Measurements from ENCODE around the gene CIAO3.
A peak's percentile ranks its signal among the peaks of the same experiment; 100 is the strongest.

The CIAO3 gene

GRCh38 chr16:687499-687898 is 53.3 kb downstream of the CIAO3 start:
- DNase-seq: no peak

DNA sequence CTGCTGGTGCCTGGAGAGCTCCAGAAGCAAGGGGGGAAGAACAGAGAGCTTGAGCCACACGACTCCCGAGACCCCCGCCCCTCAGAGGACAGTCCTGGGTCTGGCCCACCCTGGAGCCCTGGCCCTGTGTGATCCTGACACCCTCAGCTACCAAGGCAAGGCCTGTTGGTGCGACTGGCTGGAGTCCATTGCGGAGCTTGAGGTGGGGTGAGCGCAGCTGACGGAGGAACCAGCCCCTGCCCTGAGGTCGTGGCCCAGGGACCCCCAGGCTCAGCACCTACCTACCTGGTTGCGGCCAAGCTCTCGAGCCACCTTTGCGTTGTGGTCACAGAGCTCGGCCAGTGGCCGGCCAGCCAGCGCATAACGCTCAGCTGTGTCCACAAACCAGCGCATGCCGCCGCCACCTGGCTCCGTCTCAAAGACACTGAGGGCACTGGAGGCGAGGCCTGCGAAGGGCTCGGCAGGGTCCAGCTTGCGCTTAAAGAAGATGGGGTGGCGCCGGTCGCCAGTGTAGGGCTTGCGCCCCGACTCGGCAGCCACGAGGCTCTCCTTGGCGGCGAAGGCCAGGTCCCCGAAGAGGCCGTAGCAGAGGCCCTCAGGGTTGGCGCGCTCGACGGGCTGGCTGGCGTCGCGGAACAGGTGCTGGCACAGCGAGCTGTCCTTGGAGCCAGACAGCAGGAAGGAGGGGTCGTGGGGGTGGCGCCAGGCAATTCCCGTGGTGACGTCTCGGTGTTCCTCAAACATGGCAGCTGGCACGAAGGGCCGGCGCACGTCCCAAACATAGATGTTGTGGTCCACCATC is 54.1 kb downstream of the CIAO3 start:
- DNase-seq: no peak

DNA sequence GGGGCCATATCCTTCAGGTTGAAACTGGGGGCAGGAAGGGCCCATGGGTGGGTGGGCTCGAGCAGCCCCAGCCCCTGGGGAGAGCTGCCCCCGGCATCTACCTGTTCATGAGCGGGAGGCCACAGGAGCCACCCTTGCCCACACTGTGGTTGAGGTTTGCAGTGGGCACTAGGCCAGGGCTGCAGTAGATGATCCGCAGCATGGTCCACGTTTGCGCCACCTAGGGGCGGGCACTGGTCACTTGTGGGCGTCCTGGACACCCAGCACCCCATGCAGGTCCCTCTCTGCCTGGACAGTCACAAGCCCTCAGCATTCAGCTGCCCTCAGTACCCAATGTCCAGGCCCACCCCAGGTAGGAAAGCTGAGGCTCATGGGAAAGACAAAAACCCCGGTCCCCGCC is 54.8 kb downstream of the CIAO3 start:
- no peak for DNase-seq

DNA sequence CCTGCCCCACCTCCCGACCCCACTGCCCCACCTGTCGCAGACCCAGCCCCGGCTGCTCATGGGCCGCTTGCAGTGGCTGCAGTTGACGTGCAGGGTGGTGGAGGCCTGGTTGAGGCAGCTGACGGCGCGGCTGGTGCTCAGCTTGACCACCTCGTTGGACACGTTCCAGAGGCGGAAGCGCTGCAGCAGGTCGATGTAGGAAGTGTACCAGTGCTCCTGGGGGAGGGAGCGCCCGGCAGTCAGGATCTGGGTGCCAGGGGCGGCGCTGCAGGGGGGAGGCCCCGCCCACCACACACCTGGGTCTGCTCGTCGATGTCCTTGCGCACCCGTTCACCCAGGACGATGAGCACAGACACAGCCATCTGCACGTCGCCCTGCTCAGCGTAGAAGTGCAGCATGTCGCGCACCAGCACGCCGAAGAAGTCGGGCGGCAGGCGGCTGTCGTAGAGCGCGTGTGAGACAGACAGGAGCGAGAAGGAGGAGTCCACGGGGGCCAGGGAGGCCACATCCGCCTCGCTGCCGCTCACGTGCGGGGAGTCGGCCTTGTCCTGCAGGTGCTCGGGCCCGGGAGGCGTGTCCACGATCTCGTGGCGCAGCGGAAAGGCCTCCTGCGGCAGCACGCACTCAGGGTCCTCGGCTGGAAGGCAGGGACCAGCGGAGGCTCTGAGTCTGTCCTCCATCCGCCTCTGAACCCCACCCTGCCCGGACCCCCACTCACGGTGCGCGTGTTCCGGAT is 55.7 kb downstream of the CIAO3 start:
- DNase-seq: no peak

DNA sequence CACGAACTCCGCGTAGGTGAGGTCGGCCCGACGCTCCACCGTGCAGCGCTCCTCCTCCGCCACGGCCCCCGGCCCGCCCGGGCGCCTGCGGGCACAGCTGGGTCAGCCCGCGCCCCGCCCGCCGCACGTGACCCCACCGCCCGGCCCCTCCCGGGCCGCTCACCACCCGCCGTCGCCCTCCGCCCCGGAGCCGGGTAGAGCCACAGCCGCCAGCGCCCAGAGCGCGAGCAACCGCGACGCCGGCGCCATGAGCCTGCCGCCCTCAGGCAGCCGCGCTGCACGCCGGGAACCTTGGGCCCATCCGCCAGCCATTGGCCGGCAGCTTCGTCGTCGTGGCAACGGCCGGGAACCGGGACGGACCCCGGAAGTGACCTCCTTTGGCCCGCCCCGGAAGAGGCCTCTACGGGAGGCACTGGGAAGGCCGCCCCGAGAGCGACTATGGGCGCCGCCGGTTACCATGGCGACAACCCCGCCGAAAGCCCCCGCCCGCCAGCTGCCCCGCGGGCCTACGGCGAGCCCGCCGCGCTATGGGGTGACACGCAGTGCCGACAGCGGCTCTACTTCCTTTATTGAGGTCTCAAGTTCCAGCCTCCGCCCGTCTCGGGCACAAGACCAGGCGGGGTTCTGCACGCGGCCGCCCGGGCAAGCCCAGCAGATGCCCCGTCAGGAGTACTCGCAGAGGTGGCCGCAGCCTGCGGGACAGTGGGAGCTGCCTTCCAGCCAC is 56.6 kb downstream of the CIAO3 start, which contains the start of gene JMJD8:
JMJD8 (minus strand) TSS at position 264 of the 724 bp plus-strand sequence; CDS start at position 249, 15 bp downstream.
- peak; percentile 94 for DNase-seq

DNA sequence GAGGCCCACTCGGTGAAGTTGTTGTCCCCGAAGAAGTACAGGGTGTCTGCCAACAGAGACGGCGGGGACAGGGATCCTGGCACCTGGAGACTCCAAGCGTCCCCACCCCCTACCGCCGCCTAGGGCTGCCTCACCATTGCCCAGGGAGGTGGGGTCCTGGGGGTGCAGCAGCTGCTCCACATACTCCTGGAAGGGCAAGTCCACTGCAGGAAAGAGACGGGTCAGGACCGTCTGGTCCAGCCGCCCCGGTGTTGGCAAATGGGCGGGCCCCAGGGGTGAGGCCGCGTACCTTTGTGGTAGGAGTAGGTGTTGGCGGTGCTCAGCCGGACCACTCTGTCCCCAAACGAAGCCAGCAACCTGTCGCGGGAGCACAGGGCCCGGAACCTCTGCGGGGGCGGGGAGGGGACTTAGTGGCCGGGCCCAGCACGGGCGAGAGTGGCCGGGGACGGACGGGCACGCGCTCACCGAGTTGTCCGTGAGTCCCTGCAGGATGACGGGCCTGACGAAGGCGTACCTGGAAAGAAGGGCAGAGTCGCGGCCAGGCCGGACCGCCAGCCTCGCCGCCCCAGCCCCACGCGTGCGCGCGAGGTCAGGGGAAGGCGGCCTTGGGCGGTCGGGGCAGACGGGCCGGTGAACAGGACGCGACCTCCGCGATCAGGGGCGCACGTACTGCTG is 57.3 kb downstream of the CIAO3 start:
- no peak for DNase-seq

- no peak for DNase-seq
Measured at GRCh38 chr16:682493-683395, 58.1 kb downstream of the CIAO3 start.

DNA sequence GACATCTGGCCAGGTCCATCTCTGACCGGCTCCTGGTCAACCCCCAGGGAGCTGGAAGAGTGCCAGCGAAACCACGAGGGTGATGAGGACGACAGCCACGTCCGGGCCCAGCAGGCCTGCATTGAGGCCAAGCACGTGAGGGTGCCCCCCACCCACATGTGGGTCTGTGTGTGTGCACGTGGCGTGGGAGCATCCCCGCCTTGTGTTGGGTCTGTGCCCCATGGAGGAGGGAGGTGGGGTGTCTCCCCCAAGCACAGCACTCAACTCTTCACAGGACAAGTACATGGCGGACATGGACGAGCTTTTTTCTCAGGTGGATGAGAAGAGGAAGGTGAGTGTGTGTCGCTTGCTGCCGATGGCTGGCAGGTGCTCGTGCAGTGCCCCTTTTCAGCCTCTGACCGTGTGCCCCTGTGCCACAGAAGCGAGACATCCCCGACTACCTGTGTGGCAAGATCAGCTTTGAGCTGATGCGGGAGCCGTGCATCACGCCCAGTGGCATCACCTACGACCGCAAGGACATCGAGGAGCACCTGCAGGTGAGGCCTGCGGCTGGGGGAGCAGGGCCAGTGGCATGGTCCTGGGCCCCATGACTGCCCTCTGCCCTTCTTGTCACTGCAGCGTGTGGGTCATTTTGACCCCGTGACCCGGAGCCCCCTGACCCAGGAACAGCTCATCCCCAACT is 58.9 kb downstream of the CIAO3 start:
- DNase-seq: no peak

GRCh38 chr16:680967-681745 is 59.6 kb downstream of the CIAO3 start:
- no peak for DNase-seq

DNA sequence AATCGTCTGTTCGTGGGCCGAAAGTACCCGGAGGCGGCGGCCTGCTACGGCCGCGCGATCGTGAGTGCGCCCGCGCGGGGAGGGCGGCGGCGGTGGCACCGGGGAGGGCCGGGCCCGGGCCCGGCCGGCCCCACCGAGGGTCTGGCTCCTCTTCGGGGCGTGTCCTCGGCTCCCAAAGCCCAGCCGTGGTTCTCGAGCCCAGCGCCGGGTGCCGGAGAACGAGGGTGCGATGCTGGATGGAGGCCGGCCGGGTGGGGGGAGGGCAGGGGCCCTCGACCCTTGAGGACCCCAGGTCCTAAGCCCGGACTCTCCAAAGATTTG is 60.2 kb downstream of the CIAO3 start:
- DNase-seq: no peak

- DNase-seq: peak; percentile 82
Measured at GRCh38 chr16:679814-680624, 60.8 kb downstream of the CIAO3 start, which contains the start of gene STUB1. TSS of gene STUB1 (plus strand) at chr16:680410. CDS start at chr16:680526, 116 bp downstream.

Measured in activated CD4-positive, alpha-beta T cell treated with anti-CD3 and anti-CD28 coated beads for 1 hour (primary cell).